Breast epithelium (tissue), 4 donors: ENCODE results near the gene RAPH1. TPM values are rescaled to one million over a fixed set of nuclear protein-coding genes. Genes with fewer than 3 reads are reported as not detected.

ENCODE experiments used
- DNase-seq, 2 donors: peaks; one replicate each; pipeline ENCODE4 v3.0.0-alpha.2; 2019; ENCODE audit warnings: low spot score in 2 of 2
- H3K27ac ChIP-seq, 2 donors: fragments of 200-600 bp; sonication (generic) in 1 of 2; one replicate each; pipeline ENCODE4 v1.5.1; 2016 to 2019; ENCODE audit warnings: mild to moderate bottlenecking in 1 of 2
- H3K27me3 ChIP-seq, 2 donors: fragments of 200-600 bp; sonication (generic) in 1 of 2; one replicate each; pipeline versions ENCODE4 v1.5.1 to v1.6.0; 2017 to 2019; ENCODE audit warnings: control low read depth in 1 of 2, mild to moderate bottlenecking in 1 of 2
- H3K36me3 ChIP-seq: fragments of 200-600 bp; one replicate; pipeline ENCODE4 v1.5.1; 2019
- H3K4me1 ChIP-seq, 2 donors: fragments of 200-600 bp; sonication (generic); one replicate each; pipeline ENCODE4 v1.5.1; 2016 to 2019; ENCODE audit warnings: control low read depth in 1 of 2
- H3K4me3 ChIP-seq, 3 donors: fragments of 200-600 bp; sonication (generic); 1 replicate in 2 of 3; 2 replicates in 1 of 3; pipeline ENCODE4 v1.5.1; 2016 to 2019; ENCODE audit warnings: mild to moderate bottlenecking in 3 of 3, moderate library complexity in 2 of 3
- H3K9me3 ChIP-seq, 2 donors: fragments of 200-600 bp; sonication (generic) in 1 of 2; one replicate each; pipeline ENCODE4 v1.5.1; 2016 to 2019; ENCODE audit warnings: control low read depth in 1 of 2
- POLR2A ChIP-seq: fragments of 450-650 bp; IDR thresholded peaks from one replicate; pipeline ENCODE4 v1.6.1; 2016; ENCODE audit warnings: antibody characterized with exemption, mild to moderate bottlenecking, moderate library complexity
- POLR2AphosphoS5 ChIP-seq, 3 donors: sonication (generic); formaldehyde crosslinking; IDR thresholded peaks; one replicate each; pipeline ENCODE4 v1.6.1; 2017; ENCODE audit warnings: antibody characterized with exemption in 3 of 3
- intact Hi-C: fragments of 100-400 bp; cut with DNase I; formaldehyde crosslinking; loops from one replicate; pipeline ENCODE4 v1.15.1; 2023; ENCODE audit warnings: low total_unique reads
- total RNA-seq, 3 donors: library from RNA; depleted of rRNA; stranded (reverse); fragments of >200 nt; gene quantifications; one replicate each; pipeline ENCODE4 v1.1.0, GENCODE V29; 2016
- TF ChIP-seq, protein P1 (sequence below), 3 donors: fragments of 450-650 bp; IDR thresholded peaks; one replicate each; pipeline ENCODE4 v1.5.1; 2016 to 2017; ENCODE audit warnings: antibody characterized with exemption in 3 of 3, mild to moderate bottlenecking in 3 of 3, moderate library complexity in 3 of 3

RAPH1 gene
- total RNA-seq, 3 donors from 2014 or later, result 33.0 to 66.9 (median 62.3) TPM

GRCh38 chr2:203569677-203570316, 34.7 kb upstream of the RAPH1 start:
- Histone ChIP-seq H3K4me1 (no peaks in the 10 kb centered on the region), H3K27ac (no peak overlapping the region), H3K9me3 (no peaks in the 10 kb centered on the region), H3K36me3 (no peaks in the 10 kb centered on the region), H3K4me3 (no peak overlapping the region), H3K27me3 (no peaks in the 10 kb centered on the region)
- TF ChIP-seq POLR2A (no peak), POLR2AphosphoS5 (IDR thresholded peaks at IDR 0.05) (no peak)
- TF ChIP-seq, protein P1, sequence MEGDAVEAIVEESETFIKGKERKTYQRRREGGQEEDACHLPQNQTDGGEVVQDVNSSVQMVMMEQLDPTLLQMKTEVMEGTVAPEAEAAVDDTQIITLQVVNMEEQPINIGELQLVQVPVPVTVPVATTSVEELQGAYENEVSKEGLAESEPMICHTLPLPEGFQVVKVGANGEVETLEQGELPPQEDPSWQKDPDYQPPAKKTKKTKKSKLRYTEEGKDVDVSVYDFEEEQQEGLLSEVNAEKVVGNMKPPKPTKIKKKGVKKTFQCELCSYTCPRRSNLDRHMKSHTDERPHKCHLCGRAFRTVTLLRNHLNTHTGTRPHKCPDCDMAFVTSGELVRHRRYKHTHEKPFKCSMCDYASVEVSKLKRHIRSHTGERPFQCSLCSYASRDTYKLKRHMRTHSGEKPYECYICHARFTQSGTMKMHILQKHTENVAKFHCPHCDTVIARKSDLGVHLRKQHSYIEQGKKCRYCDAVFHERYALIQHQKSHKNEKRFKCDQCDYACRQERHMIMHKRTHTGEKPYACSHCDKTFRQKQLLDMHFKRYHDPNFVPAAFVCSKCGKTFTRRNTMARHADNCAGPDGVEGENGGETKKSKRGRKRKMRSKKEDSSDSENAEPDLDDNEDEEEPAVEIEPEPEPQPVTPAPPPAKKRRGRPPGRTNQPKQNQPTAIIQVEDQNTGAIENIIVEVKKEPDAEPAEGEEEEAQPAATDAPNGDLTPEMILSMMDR (IDR thresholded peaks at IDR 0.05), result no peak
- no peak for DNase-seq
- intact Hi-C loops, result no loop called here

DNA sequence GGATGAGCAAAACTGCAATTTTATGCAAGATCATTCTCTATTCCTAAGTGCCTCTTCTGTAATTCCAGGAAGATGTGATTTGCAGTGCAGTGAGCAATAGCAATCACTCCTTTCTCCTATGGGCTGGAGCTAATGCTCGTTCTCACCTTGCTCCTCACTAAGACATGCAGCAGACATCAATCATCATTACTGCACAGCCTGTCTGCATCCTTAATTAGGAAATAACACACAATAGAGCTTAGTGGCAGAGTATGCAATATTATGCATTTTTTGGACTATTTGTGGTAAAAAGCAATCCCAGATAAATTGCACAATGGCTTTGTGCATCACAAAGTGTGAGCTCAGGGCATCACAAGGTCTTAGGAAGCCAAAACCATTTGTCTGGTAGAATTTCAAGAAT, 32.6 kb upstream of the RAPH1 start:
- no peak overlapping the region for H3K4me3 ChIP-seq
- no peak for DNase-seq
- no peaks in the 10 kb centered on the region for H3K4me1 ChIP-seq
- H3K27ac ChIP-seq, result no peak overlapping the region
- intact Hi-C loops, result no loop called here
- TF ChIP-seq POLR2A (no peak), POLR2AphosphoS5 (IDR thresholded peaks at IDR 0.05) (no peak)
- TF ChIP-seq, protein P1 (IDR thresholded peaks at IDR 0.05), result no peak
- H3K27me3 ChIP-seq, result no peaks in the 10 kb centered on the region
- no peaks in the 10 kb centered on the region for H3K9me3 ChIP-seq
- H3K36me3 ChIP-seq, result no peaks in the 10 kb centered on the region

- TF ChIP-seq POLR2AphosphoS5 (IDR thresholded peaks at IDR 0.05), result no peak
- TF ChIP-seq, protein P1 (IDR thresholded peaks at IDR 0.05), result no peak
- TF ChIP-seq POLR2A, result no peak
- intact Hi-C loops, result no loop called here
- H3K27me3 ChIP-seq, result no peaks in the 10 kb centered on the region
- no peaks in the 10 kb centered on the region for H3K9me3 ChIP-seq
- H3K36me3 ChIP-seq, result no peaks in the 10 kb centered on the region
- H3K4me3 ChIP-seq, result no peak overlapping the region
- no peak for DNase-seq
- H3K27ac ChIP-seq, result no peak overlapping the region
- H3K4me1 ChIP-seq, result no peaks in the 10 kb centered on the region
These were observed 31.1 kb upstream of the RAPH1 start for GRCh38 chr2:203566161-203566560.

GRCh38 chr2:203565076-203565475, 30.0 kb upstream of the RAPH1 start:
- no peaks in the 10 kb centered on the region for H3K4me1 ChIP-seq

DNA sequence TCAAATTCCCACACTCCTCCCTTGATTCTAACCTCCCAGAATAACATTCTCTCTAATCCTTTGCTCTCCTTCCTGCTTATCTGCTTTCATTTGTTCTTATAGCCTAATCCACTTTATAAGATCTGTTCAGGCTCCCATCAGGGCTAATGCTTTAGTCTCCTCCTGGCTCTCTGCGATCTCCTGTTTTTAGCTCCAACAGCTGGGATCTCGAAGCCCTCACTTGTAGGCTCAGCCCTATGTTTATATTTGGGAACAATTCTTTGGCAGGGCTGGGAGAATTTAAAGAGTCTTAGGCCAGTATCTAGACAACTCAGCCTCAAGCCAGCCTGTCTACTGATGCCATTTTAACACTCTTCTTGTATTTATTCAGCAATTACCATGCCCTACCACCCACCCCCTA, 27.2 kb upstream of the RAPH1 start:
- intact Hi-C loops, result no loop called here
- H3K27ac ChIP-seq, result no peak overlapping the region

More at GRCh38 chr2:203565076-203565475, 30.0 kb upstream of the RAPH1 start:
- H3K27ac ChIP-seq, result no peak overlapping the region
- TF ChIP-seq POLR2AphosphoS5 (IDR thresholded peaks at IDR 0.05) (no peak), POLR2A (no peak)
- TF ChIP-seq, protein P1 (IDR thresholded peaks at IDR 0.05), result no peak
- no peaks in the 10 kb centered on the region for H3K36me3 ChIP-seq
- H3K27me3 ChIP-seq, result no peaks in the 10 kb centered on the region
- no peak overlapping the region for H3K4me3 ChIP-seq
- intact Hi-C loops, result no loop called here
- no peaks in the 10 kb centered on the region for H3K9me3 ChIP-seq
- no peak for DNase-seq

More for the DNA sequence above, 27.2 kb upstream of the RAPH1 start:
- no peaks in the 10 kb centered on the region for H3K27me3 ChIP-seq
- H3K9me3 ChIP-seq, result no peaks in the 10 kb centered on the region
- TF ChIP-seq, protein P1 (IDR thresholded peaks at IDR 0.05), result no peak
- TF ChIP-seq POLR2A (no peak), POLR2AphosphoS5 (IDR thresholded peaks at IDR 0.05) (no peak)
- no peak for DNase-seq
- no peak overlapping the region for H3K4me3 ChIP-seq
- H3K4me1 ChIP-seq, result no peaks in the 10 kb centered on the region
- no peaks in the 10 kb centered on the region for H3K36me3 ChIP-seq
